NOMO-1 (cell line): ENCODE measurements around the gene ACOX1.

Experiments
- DNase-seq, 2 experiments: peaks; one replicate each; lab custom pipeline; 2025; ENCODE audit not compliant: unreplicated experiment in 2 of 2; lab: John Stamatoyannopoulos, UW

ACOX1 gene

GRCh38 chr17:75940727-75941441 is 38.1 kb downstream of the ACOX1 start, which contains the start of gene FBF1:
Gene FBF1, minus strand, starts transcription at chr17:75941042. Its CDS starts 2,893 bp downstream, at chr17:75938149.
- peak; percentile 88 to 95 for DNase-seq

- no peak for DNase-seq
Measured at GRCh38 chr17:75937652-75938051, 41.3 kb downstream of the ACOX1 start.

GRCh38 chr17:75933808-75934207 is 45.2 kb downstream of the ACOX1 start:
- no peak for DNase-seq

GRCh38 chr17:75932852-75933251 is 46.1 kb downstream of the ACOX1 start:
- DNase-seq: no peak

- no peak for DNase-seq
Measured at GRCh38 chr17:75931062-75931461, 47.9 kb downstream of the ACOX1 start.

- DNase-seq: no peak
Measured at GRCh38 chr17:75927286-75927922, 51.6 kb downstream of the ACOX1 start.

GRCh38 chr17:75926456-75926855 is 52.5 kb downstream of the ACOX1 start:
- DNase-seq: no peak

- DNase-seq: no peak
Measured at GRCh38 chr17:75925912-75926311, 53.1 kb downstream of the ACOX1 start.

- DNase-seq: no peak
Measured at GRCh38 chr17:75925103-75925502, 53.9 kb downstream of the ACOX1 start.

- DNase-seq: no peak
Measured at GRCh38 chr17:75922963-75923874, 55.7 kb downstream of the ACOX1 start.

- no peak for DNase-seq
Measured at GRCh38 chr17:75922173-75922961, 56.6 kb downstream of the ACOX1 start.

GRCh38 chr17:75921596-75921995 is 57.4 kb downstream of the ACOX1 start:
- DNase-seq: no peak

GRCh38 chr17:75920045-75920560 is 58.9 kb downstream of the ACOX1 start:
- DNase-seq: no peak

GRCh38 chr17:75919611-75920010 is 59.4 kb downstream of the ACOX1 start:
- DNase-seq: no peak

GRCh38 chr17:75917917-75918445 is 61.0 kb downstream of the ACOX1 start:
- DNase-seq: no peak

- DNase-seq: no peak
Measured at GRCh38 chr17:75917141-75917916, 61.6 kb downstream of the ACOX1 start.

- DNase-seq: no peak
Measured at GRCh38 chr17:75915268-75915667, 63.7 kb downstream of the ACOX1 start.

- no peak for DNase-seq
Measured at GRCh38 chr17:75914643-75915267, 64.2 kb downstream of the ACOX1 start.
